GM12878 (cell line): ENCODE data around the gene PKD1L1. TPM values are rescaled to one million over a fixed set of nuclear protein-coding genes. Genes with fewer than 3 reads are reported as not detected.

Experiments
- ATAC-seq: fragments of 200-7000 bp; cut with Tn5 transposase; 3 replicates; pipeline ENCODE4 v1.9.1; 2020; ENCODE audit warnings: mild to moderate bottlenecking, moderate library complexity
- BruUV-seq: library from RNA; stranded (reverse); fragments of 400-500 nt; replicated peaks from 2 replicates; lab custom pipeline; 2021; lab: Mats Ljungman, UMichigan
- CTCF ChIA-PET: fragments of 300-600 bp; sonication (Branson Sonifier 250); formaldehyde crosslinking; extraction: SDS; loops from one replicate; lab custom pipeline; 2021; ENCODE audit warnings: inconsistent platforms; lab: Yijun Ruan, JAX
- POLR2A ChIA-PET: fragments of 350-600 bp; formaldehyde crosslinking; extraction: SDS; loops from one replicate; lab custom pipeline; 2021; ENCODE audit warnings: inconsistent platforms; lab: Charles Lee
- RAD21 ChIA-PET: fragments of 300-600 bp; sonication (Branson Sonifier 250); formaldehyde crosslinking; loops from one replicate; lab custom pipeline; 2023; ENCODE audit warnings: antibody characterized with exemption; ENCODE audit not compliant: unreplicated experiment; lab: Charles Lee
- SMC1A ChIA-PET: fragments of 300-600 bp; sonication (Branson Sonifier 250); formaldehyde crosslinking; loops from one replicate; lab custom pipeline; 2023; ENCODE audit not compliant: unreplicated experiment, uncharacterized antibody; lab: Charles Lee
- DNase-seq: peaks from one replicate; pipeline ENCODE4 v3.0.0-alpha.2; 2011; ENCODE audit warnings: low read depth, low spot score
- FAIRE-seq: peaks from 3 replicates; lab custom pipeline; 2011; peaks lifted over from hg19 to GRCh38; lab: Jason Lieb, UNC
- H2AFZ ChIP-seq: 2 replicates; pipeline ENCODE4 v1.6.0; 2011; ENCODE audit warnings: low read depth, low read length, control low read depth; ENCODE audit not compliant: control insufficient read depth
- H3K27ac ChIP-seq: 2 replicates; pipeline ENCODE4 v1.5.1; 2011; ENCODE audit warnings: control low read depth; ENCODE audit not compliant: control insufficient read depth, insufficient read depth
- H3K27me3 ChIP-seq, 2 experiments: replicated peaks in 1 of 2; 2 replicates each; pipeline versions ENCODE4 v1.6.0 to v1.6.1; 2011; ENCODE audit warnings: low read length in 1 of 2; ENCODE audit not compliant: control insufficient read depth in 2 of 2, insufficient read depth in 2 of 2
- H3K36me3 ChIP-seq, 2 experiments: 2 replicates each; pipeline ENCODE4 v1.5.1; 2011; ENCODE audit warnings: low read length in 1 of 2; ENCODE audit not compliant: control insufficient read depth in 2 of 2, insufficient read depth in 2 of 2
- H3K4me1 ChIP-seq: 2 replicates; pipeline ENCODE4 v1.6.1; 2011; ENCODE audit warnings: mild to moderate bottlenecking, low read length, moderate library complexity, mixed read lengths; ENCODE audit not compliant: control insufficient read depth, insufficient read depth
- H3K4me2 ChIP-seq: 2 replicates; pipeline ENCODE4 v1.6.0; 2011; ENCODE audit warnings: control low read depth; ENCODE audit not compliant: control insufficient read depth, insufficient read depth
- H3K4me3 ChIP-seq: fragments of 200-600 bp; sonication (generic); 2 replicates; pipeline ENCODE4 v1.5.1; 2016
- H3K79me2 ChIP-seq: 2 replicates; pipeline ENCODE4 v1.6.0; 2011; ENCODE audit warnings: low read length; ENCODE audit not compliant: control insufficient read depth, insufficient read depth
- H3K9ac ChIP-seq: 2 replicates; pipeline ENCODE4 v1.8.0; 2011; ENCODE audit warnings: low read length, control low read depth, mixed read lengths; ENCODE audit not compliant: control insufficient read depth, insufficient read depth
- H3K9me3 ChIP-seq: replicated peaks from 3 replicates; pipeline ENCODE4 v1.5.1; 2011; ENCODE audit warnings: mild to moderate bottlenecking, low read length; ENCODE audit not compliant: control insufficient read depth, insufficient read depth
- H4K20me1 ChIP-seq: 2 replicates; pipeline ENCODE4 v1.6.0; 2011; ENCODE audit not compliant: control insufficient read depth, insufficient read depth
- IKZF1 ChIP-seq: fragments of 450-650 bp; conservative IDR thresholded peaks from 2 replicates; pipeline ENCODE4 v1.6.1; 2017; ENCODE audit warnings: antibody characterized with exemption, mild to moderate bottlenecking
- KLF5 ChIP-seq: fragments of 450-650 bp; IDR thresholded peaks from 2 replicates; pipeline ENCODE4 v1.6.1; 2014; ENCODE audit warnings: mild to moderate bottlenecking; ENCODE audit not compliant: partially characterized antibody
- NRF1 ChIP-seq: conservative IDR thresholded peaks from 2 replicates; pipeline ENCODE4 v1.6.1; 2011; ENCODE audit warnings: mild to moderate bottlenecking, low read depth, low read length, improper control_type of control experiment
- YY1 ChIP-seq: IDR thresholded peaks from 2 replicates; pipeline ENCODE4 v1.6.1; 2011; ENCODE audit warnings: low read depth, mild to moderate bottlenecking, low read length
- ZBTB4 ChIP-seq: fragments of 450-650 bp; formaldehyde crosslinking; IDR thresholded peaks from 2 replicates; pipeline ENCODE4 v1.4.0; 2022; ENCODE audit warnings: mild to moderate bottlenecking, moderate library complexity
- ZNF207 ChIP-seq: fragments of 450-650 bp; IDR thresholded peaks from 2 replicates; pipeline ENCODE4 v1.6.1; 2014; ENCODE audit warnings: antibody characterized with exemption, mild to moderate bottlenecking, borderline replicate concordance
- WGBS: methylation state at CpG from one replicate; pipeline ENCODE4 v1.1.6; 2016; ENCODE audit warnings: low lambda C conversion rate; ENCODE audit not compliant: insufficient replicate concordance, insufficient coverage; ENCODE audit errors: missing lambda C conversion rate; 5-methylcytosine and 5-hydroxymethylcytosine counted together
- in situ Hi-C: fragments of 300-500 bp; cut with MboI; formaldehyde crosslinking; loops from 9 replicates; pipeline ENCODE4 v1.14.3; 2018; ENCODE audit warnings: mixed read lengths
- intact Hi-C: fragments of 100-400 bp; cut with micrococcal nuclease; formaldehyde crosslinking; loops from one replicate; pipeline ENCODE4 v1.14.2; 2022; ENCODE audit not compliant: unreplicated experiment
- polyA plus RNA-seq, 11 experiments: library from polyadenylated mRNA; depleted of rRNA in 4 of 11; unstranded in 6 of 11; stranded (reverse) in 5 of 11; fragments of >200 nt; fragmentation: Nextera tagmentation in 4 of 11; fragmentation: Illumina TruSeq in 1 of 11; extraction: Ambion mirVana in 4 of 11; extraction: Trizol in 1 of 11; gene quantifications; 1 replicate in 1 of 11; 2 replicates in 10 of 11; pipeline versions ENCODE4 v1.2.1 to v1.2.3, GENCODE V29; 2011 to 2016; ENCODE audit warnings: inconsistent platforms in 2 of 11, missing spikeins in 2 of 11, low read depth in 1 of 11
- total RNA-seq, 4 experiments: library from RNA; depleted of rRNA in 3 of 4; stranded (reverse); fragments of >200 nt in 3 of 4; fragmentation: Illumina TruSeq in 1 of 4; extraction: Trizol in 1 of 4; gene quantifications; 2 replicates each; pipeline versions ENCODE4 v1.2.1 to v1.2.3, GENCODE V29; 2013 to 2021

The PKD1L1 gene
- total and polyA plus RNA-seq, 10 of the 15 experiments (the other 5 are each of a cell fraction or from before 2014, with no cell fraction given), result under 0.01 to 0.05 (median 0.02) TPM; not detected in 3

GRCh38 chr7:47934831-47935230 is 13.4 kb downstream of the PKD1L1 start:
- no TSS peak for BruUV-seq
- intact Hi-C loops, result loop anchor here (5.0 kb wide), 1 partner anchor 322 kb away; no protein-coding TSS in a partner anchor
- in situ Hi-C loops, result loop anchor here (25.0 kb wide), 1 partner anchor 1827 kb away; the partner anchor contains the start of gene VWC2
- Histone ChIP-seq H3K27me3 (peaks cover 0 to 1% of the 10 kb centered on the region in 2 experiments; a peak in 1 of 4 replicates), H3K4me1 (peaks cover 28% of the 10 kb centered on the region), H3K4me2 (no peak overlapping the region), H4K20me1 (no peaks in the 10 kb centered on the region), H3K27ac (no peak overlapping the region), H3K9me3 (no peaks in the 10 kb centered on the region), H3K36me3 (no peaks in the 10 kb centered on the region), H3K79me2 (no peaks in the 10 kb centered on the region), H3K4me3 (no peak overlapping the region), H2AFZ (no peak overlapping the region), H3K9ac (no peak overlapping the region)
- CTCF ChIA-PET, result interaction anchor here (1.3 to 2.3 kb wide), 2 partner anchors 10 to 175 kb away, joined by 7 to 8 read pairs; no protein-coding TSS in a partner anchor
- SMC1A ChIA-PET, result interaction anchor here (1.0 to 1.2 kb wide), 2 partner anchors 10 to 16 kb away, joined by 3 read pairs; no protein-coding TSS in a partner anchor
- WGBS, result 70% methylated on average over 6 of the region's 6 CpGs
- TF ChIP-seq ZNF207 (no peak), KLF5 (no peak), ZBTB4 (CRISPR knock-in tag) (no peak), IKZF1 (no peak), NRF1 (no peak), YY1 (no peak)
- POLR2A ChIA-PET, result no interaction called here
- DNase-seq (no peak), FAIRE-seq (no peak), ATAC-seq (no peak)
- RAD21 ChIA-PET, result no interaction called here
